GM12878 (cell line): ENCODE results near the gene ABCA7. TPM values are rescaled to one million over a fixed set of nuclear protein-coding genes. Genes with fewer than 3 reads are reported as not detected.

Experiments used
- ATAC-seq: fragments of 200-7000 bp; cut with Tn5 transposase; 3 replicates; pipeline ENCODE4 v1.9.1; 2020; ENCODE audit warnings: mild to moderate bottlenecking, moderate library complexity
- BruUV-seq: library from RNA; stranded (reverse); fragments of 400-500 nt; replicated peaks from 2 replicates; lab custom pipeline; 2021; lab: Mats Ljungman, UMichigan
- CTCF ChIA-PET: fragments of 300-600 bp; sonication (Branson Sonifier 250); formaldehyde crosslinking; extraction: SDS; loops from one replicate; lab custom pipeline; 2021; ENCODE audit warnings: inconsistent platforms; lab: Yijun Ruan, JAX
- POLR2A ChIA-PET: fragments of 350-600 bp; formaldehyde crosslinking; extraction: SDS; loops from one replicate; lab custom pipeline; 2021; ENCODE audit warnings: inconsistent platforms; lab: Charles Lee
- RAD21 ChIA-PET: fragments of 300-600 bp; sonication (Branson Sonifier 250); formaldehyde crosslinking; loops from one replicate; lab custom pipeline; 2023; ENCODE audit warnings: antibody characterized with exemption; ENCODE audit not compliant: unreplicated experiment; lab: Charles Lee
- SMC1A ChIA-PET: fragments of 300-600 bp; sonication (Branson Sonifier 250); formaldehyde crosslinking; loops from one replicate; lab custom pipeline; 2023; ENCODE audit not compliant: unreplicated experiment, uncharacterized antibody; lab: Charles Lee
- DNase-seq: peaks from one replicate; pipeline ENCODE4 v3.0.0-alpha.2; 2011; ENCODE audit warnings: low read depth, low spot score
- FAIRE-seq: peaks from 3 replicates; lab custom pipeline; 2011; peaks lifted over from hg19 to GRCh38; lab: Jason Lieb, UNC
- H2AFZ ChIP-seq: 2 replicates; pipeline ENCODE4 v1.6.0; 2011; ENCODE audit warnings: low read depth, low read length, control low read depth; ENCODE audit not compliant: control insufficient read depth
- H3K27ac ChIP-seq: 2 replicates; pipeline ENCODE4 v1.5.1; 2011; ENCODE audit warnings: control low read depth; ENCODE audit not compliant: control insufficient read depth, insufficient read depth
- H3K27me3 ChIP-seq, 2 experiments: replicated peaks in 1 of 2; 2 replicates each; pipeline versions ENCODE4 v1.6.0 to v1.6.1; 2011; ENCODE audit warnings: low read length in 1 of 2; ENCODE audit not compliant: control insufficient read depth in 2 of 2, insufficient read depth in 2 of 2
- H3K36me3 ChIP-seq, 2 experiments: 2 replicates each; pipeline ENCODE4 v1.5.1; 2011; ENCODE audit warnings: low read length in 1 of 2; ENCODE audit not compliant: control insufficient read depth in 2 of 2, insufficient read depth in 2 of 2
- H3K4me1 ChIP-seq: 2 replicates; pipeline ENCODE4 v1.6.1; 2011; ENCODE audit warnings: mild to moderate bottlenecking, low read length, moderate library complexity, mixed read lengths; ENCODE audit not compliant: control insufficient read depth, insufficient read depth
- H3K4me2 ChIP-seq: 2 replicates; pipeline ENCODE4 v1.6.0; 2011; ENCODE audit warnings: control low read depth; ENCODE audit not compliant: control insufficient read depth, insufficient read depth
- H3K4me3 ChIP-seq: fragments of 200-600 bp; sonication (generic); 2 replicates; pipeline ENCODE4 v1.5.1; 2016
- H3K79me2 ChIP-seq: 2 replicates; pipeline ENCODE4 v1.6.0; 2011; ENCODE audit warnings: low read length; ENCODE audit not compliant: control insufficient read depth, insufficient read depth
- H3K9ac ChIP-seq: 2 replicates; pipeline ENCODE4 v1.8.0; 2011; ENCODE audit warnings: low read length, control low read depth, mixed read lengths; ENCODE audit not compliant: control insufficient read depth, insufficient read depth
- H3K9me3 ChIP-seq: replicated peaks from 3 replicates; pipeline ENCODE4 v1.5.1; 2011; ENCODE audit warnings: mild to moderate bottlenecking, low read length; ENCODE audit not compliant: control insufficient read depth, insufficient read depth
- H4K20me1 ChIP-seq: 2 replicates; pipeline ENCODE4 v1.6.0; 2011; ENCODE audit not compliant: control insufficient read depth, insufficient read depth
- BHLHE40 ChIP-seq, 2 experiments: fragments of 450-650 bp in 1 of 2; IDR thresholded peaks; 2 replicates each; pipeline ENCODE4 v1.6.1; 2011 to 2017; ENCODE audit warnings: low read depth in 2 of 2, borderline replicate concordance in 1 of 2, improper control_type of control experiment in 1 of 2, low read length in 1 of 2, mild to moderate bottlenecking in 1 of 2
- CBX3 ChIP-seq: fragments of 200-600 bp; sonication (generic); IDR thresholded peaks from 2 replicates; pipeline ENCODE4 v1.6.1; 2016; ENCODE audit warnings: low read depth, borderline replicate concordance
- DPF2 ChIP-seq: fragments of 450-650 bp; IDR thresholded peaks from 2 replicates; pipeline ENCODE4 v1.6.1; 2017; ENCODE audit warnings: mild to moderate bottlenecking
- E2F4 ChIP-seq: IDR thresholded peaks from 2 replicates; pipeline ENCODE4 v1.6.1; 2012; ENCODE audit warnings: low read depth, low read length, improper control_type of control experiment
- EED ChIP-seq: sonication (generic); IDR thresholded peaks from 2 replicates; pipeline ENCODE4 v1.6.1; 2016; ENCODE audit warnings: antibody characterized with exemption, low read depth
- FOS ChIP-seq: IDR thresholded peaks from 3 replicates; pipeline ENCODE4 v1.6.1; 2011; ENCODE audit warnings: borderline replicate concordance; ENCODE audit not compliant: insufficient read length; ENCODE audit errors: extremely low read depth
- IKZF1 ChIP-seq: fragments of 450-650 bp; conservative IDR thresholded peaks from 2 replicates; pipeline ENCODE4 v1.6.1; 2017; ENCODE audit warnings: antibody characterized with exemption, mild to moderate bottlenecking
- IKZF2 ChIP-seq, 2 experiments: fragments of 450-650 bp; IDR thresholded peaks; 2 replicates each; pipeline ENCODE4 v1.6.1; 2017; ENCODE audit warnings: mild to moderate bottlenecking in 2 of 2, moderate library complexity in 2 of 2
- KLF5 ChIP-seq: fragments of 450-650 bp; IDR thresholded peaks from 2 replicates; pipeline ENCODE4 v1.6.1; 2014; ENCODE audit warnings: mild to moderate bottlenecking; ENCODE audit not compliant: partially characterized antibody
- LARP7 ChIP-seq: fragments of 450-650 bp; IDR thresholded peaks from 2 replicates; pipeline ENCODE4 v1.6.1; 2017; ENCODE audit warnings: mild to moderate bottlenecking
- NR2F1 ChIP-seq: fragments of 450-650 bp; conservative IDR thresholded peaks from 2 replicates; pipeline ENCODE4 v1.6.1; 2017; ENCODE audit warnings: mild to moderate bottlenecking
- POLR2A ChIP-seq: IDR thresholded peaks from 2 replicates; pipeline ENCODE4 v1.6.1; 2011; ENCODE audit warnings: low read depth, mild to moderate bottlenecking, low read length
- POLR2AphosphoS5 ChIP-seq: IDR thresholded peaks from 2 replicates; pipeline ENCODE4 v1.6.1; 2011; ENCODE audit warnings: mild to moderate bottlenecking, low read length, inconsistent platforms
- POU2F2 ChIP-seq: IDR thresholded peaks from 3 replicates; pipeline ENCODE4 v1.6.1; 2011; ENCODE audit warnings: low read depth, mild to moderate bottlenecking, low read length, borderline replicate concordance
- RELB ChIP-seq: fragments of 450-650 bp; IDR thresholded peaks from 2 replicates; pipeline ENCODE4 v1.6.1; 2017; ENCODE audit warnings: low read depth, mild to moderate bottlenecking, moderate library complexity
- SMAD5 ChIP-seq: IDR thresholded peaks from 2 replicates; pipeline ENCODE4 v1.6.1; 2016; ENCODE audit warnings: antibody characterized with exemption, low read depth
- SPI1 ChIP-seq: IDR thresholded peaks from 2 replicates; pipeline ENCODE4 v1.6.1; 2011; ENCODE audit warnings: low read depth, mild to moderate bottlenecking, low read length, moderate library complexity, borderline replicate concordance; ENCODE audit not compliant: insufficient read depth
- ZNF274 ChIP-seq: IDR thresholded peaks from one replicate; pipeline ENCODE4 v1.8.0; 2011; ENCODE audit not compliant: insufficient read length, insufficient read depth
- WGBS: methylation state at CpG from one replicate; pipeline ENCODE4 v1.1.6; 2016; ENCODE audit warnings: low lambda C conversion rate; ENCODE audit not compliant: insufficient replicate concordance, insufficient coverage; ENCODE audit errors: missing lambda C conversion rate; 5-methylcytosine and 5-hydroxymethylcytosine counted together
- in situ Hi-C: fragments of 300-500 bp; cut with MboI; formaldehyde crosslinking; loops from 9 replicates; pipeline ENCODE4 v1.14.3; 2018; ENCODE audit warnings: mixed read lengths
- intact Hi-C: fragments of 100-400 bp; cut with micrococcal nuclease; formaldehyde crosslinking; loops from one replicate; pipeline ENCODE4 v1.14.2; 2022; ENCODE audit not compliant: unreplicated experiment
- polyA plus RNA-seq, 11 experiments: library from polyadenylated mRNA; depleted of rRNA in 4 of 11; unstranded in 6 of 11; stranded (reverse) in 5 of 11; fragments of >200 nt; fragmentation: Nextera tagmentation in 4 of 11; fragmentation: Illumina TruSeq in 1 of 11; extraction: Ambion mirVana in 4 of 11; extraction: Trizol in 1 of 11; gene quantifications; 1 replicate in 1 of 11; 2 replicates in 10 of 11; pipeline versions ENCODE4 v1.2.1 to v1.2.3, GENCODE V29; 2011 to 2016; ENCODE audit warnings: inconsistent platforms in 2 of 11, missing spikeins in 2 of 11, low read depth in 1 of 11
- total RNA-seq, 4 experiments: library from RNA; depleted of rRNA in 3 of 4; stranded (reverse); fragments of >200 nt in 3 of 4; fragmentation: Illumina TruSeq in 1 of 4; extraction: Trizol in 1 of 4; gene quantifications; 2 replicates each; pipeline versions ENCODE4 v1.2.1 to v1.2.3, GENCODE V29; 2013 to 2021
- TF ChIP-seq, protein P1 (sequence below): fragments of 450-650 bp; IDR thresholded peaks from 2 replicates; pipeline ENCODE4 v1.6.1; 2016; ENCODE audit warnings: mild to moderate bottlenecking

The ABCA7 gene
- total and polyA plus RNA-seq, 10 of the 15 experiments (the other 5 are each of a cell fraction or from before 2014, with no cell fraction given): 1.0 to 49.5 (median 14.8) TPM

GRCh38 chr19:1028062-1028926, 11.6 kb upstream of the ABCA7 start:
- DNase-seq: no peak
- peak; percentile 78 for ATAC-seq
- in situ Hi-C loops (no loop called here), intact Hi-C loops (no loop called here)
- H3K27me3 ChIP-seq: no peaks in the 10 kb centered on the region
- no TSS peak for BruUV-seq
- peak overlapping the region; percentile 95 for H3K4me2 ChIP-seq
- CTCF ChIA-PET: interaction anchor here (0.6 to 2.3 kb wide), 7 partner anchors 9 to 105 kb away, joined by 3 to 11 read pairs (median 4); no protein-coding TSS in a partner anchor
- no peak for FAIRE-seq
- SMC1A ChIA-PET: interaction anchor here (1.6 to 2.9 kb wide), 2 partner anchors 9 to 11 kb away, joined by 4 to 22 read pairs; partner anchors contain the start of gene ABCA7
- RAD21 ChIA-PET: interaction anchor here (0.6 to 4.9 kb wide), 10 partner anchors 9 to 230 kb away, joined by 3 to 39 read pairs (median 3); partner anchors contain the start of genes ABCA7, ARHGAP45 and WDR18
- POLR2A ChIA-PET: interaction anchor here (0.9 to 4.7 kb wide), 11 partner anchors 9 to 157 kb away, joined by 3 to 83 read pairs (median 5); partner anchors contain the start of genes ABCA7, ARHGAP45, GPX4 and WDR18
- peaks cover 8 to 14% of the 10 kb centered on the region in 2 experiments for H3K36me3 ChIP-seq
- no peak overlapping the region for H2AFZ ChIP-seq
- 0 out of 2 replicates have a peak, but pooled peaks cover 4% of the 10 kb centered on the region for H4K20me1 ChIP-seq
- H3K9ac ChIP-seq: peak overlapping the region; percentile 90
- WGBS: 3% methylated on average over 46 of the region's 58 CpGs
- peaks cover 6% of the 10 kb centered on the region for H3K4me1 ChIP-seq
- no peaks in the 10 kb centered on the region for H3K9me3 ChIP-seq
- peak overlapping the region; percentile 90 for H3K4me3 ChIP-seq
- H3K27ac ChIP-seq: peak overlapping the region; percentile 92
- peaks cover 52% of the 10 kb centered on the region for H3K79me2 ChIP-seq
- TF ChIP-seq FOS: no peak
- TF ChIP-seq BHLHE40 (IDR thresholded peaks at IDR 0.05; ENCODE audit: borderline replicate concordance in 1 of 2, low read depth in 2 of 2, low read length in 1 of 2): 0 out of 4 replicates have a peak, but pooled peaks of 1 of the 2 experiments have one; percentile 5
- TF ChIP-seq EED: peak; percentile 41; the same call in 1 of the 2 replicates
- 0 out of 2 replicates have a peak, but pooled peaks have one; percentile 27 for TF ChIP-seq RELB
- TF ChIP-seq KLF5: no peak
- no peak for TF ChIP-seq CBX3
- TF ChIP-seq POU2F2: 0 out of 3 replicates have a peak, but pooled peaks have one; percentile 43
- TF ChIP-seq POLR2A: peak; percentile 65; the same call in 1 of the 2 replicates
- TF ChIP-seq IKZF1: peak; percentile 77; the same call in 1 of the 2 replicates
- peak; percentile 43; the same call in 1 of the 2 replicates for TF ChIP-seq SPI1
- 0 out of 2 replicates have a peak, but pooled peaks have one; percentile 24 for TF ChIP-seq DPF2
- TF ChIP-seq, protein P1, sequence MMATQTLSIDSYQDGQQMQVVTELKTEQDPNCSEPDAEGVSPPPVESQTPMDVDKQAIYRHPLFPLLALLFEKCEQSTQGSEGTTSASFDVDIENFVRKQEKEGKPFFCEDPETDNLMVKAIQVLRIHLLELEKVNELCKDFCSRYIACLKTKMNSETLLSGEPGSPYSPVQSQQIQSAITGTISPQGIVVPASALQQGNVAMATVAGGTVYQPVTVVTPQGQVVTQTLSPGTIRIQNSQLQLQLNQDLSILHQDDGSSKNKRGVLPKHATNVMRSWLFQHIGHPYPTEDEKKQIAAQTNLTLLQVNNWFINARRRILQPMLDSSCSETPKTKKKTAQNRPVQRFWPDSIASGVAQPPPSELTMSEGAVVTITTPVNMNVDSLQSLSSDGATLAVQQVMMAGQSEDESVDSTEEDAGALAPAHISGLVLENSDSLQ: no peak
- no peak for TF ChIP-seq SMAD5
- TF ChIP-seq NR2F1: peak; percentile 65; the same call in 1 of the 2 replicates
- no peak for TF ChIP-seq ZNF274
- TF ChIP-seq POLR2AphosphoS5: peak; percentile 43; the same call in 1 of the 2 replicates
- no peak for TF ChIP-seq E2F4
- no peak; the same call in 1 of the 2 replicates for TF ChIP-seq LARP7
- TF ChIP-seq IKZF2 (IDR thresholded peaks at IDR 0.05): peak; percentile 12 to 66; a peak in 1 of 4 replicates
